ENCODE measurements around the gene ARHGAP8. TPM values are rescaled to one million over a fixed set of nuclear protein-coding genes. Genes with fewer than 3 reads are reported as not detected.

Gene ARHGAP8
- total and polyA plus RNA-seq, 2 of the 13 experiments (the other 11 are each of a cell fraction or from before 2014, with no cell fraction given) = 0.07 TPM; not detected in 1

GRCh38 chr22:44735518-44736428 is 16.6 kb upstream of the ARHGAP8 start (continued):
- TF ChIP-seq AKAP8 (CRISPR knock-in tag; IDR thresholded peaks at IDR 0.05) (peak; percentile 92), ZFYVE20 (CRISPR knock-in tag; IDR thresholded peaks at IDR 0.05; ENCODE audit: borderline replicate concordance, low read depth) (no peak), RFXAP (CRISPR knock-in tag; IDR thresholded peaks at IDR 0.05; ENCODE audit: borderline replicate concordance) (no peak), TRIM22 (IDR thresholded peaks at IDR 0.05) (no peak), ZNF569 (CRISPR knock-in tag; IDR thresholded peaks at IDR 0.05; ENCODE audit: borderline replicate concordance) (no peak), ATM (IDR thresholded peaks at IDR 0.05; ENCODE audit: borderline replicate concordance) (no peak), CHD4 (IDR thresholded peaks at IDR 0.05; ENCODE audit: borderline replicate concordance, low read length) (no peak), EZH2 (conservative IDR thresholded peaks at IDR 0.05; ENCODE audit: low read depth, low read length) (no peak), POLR2AphosphoS2 (IDR thresholded peaks at IDR 0.05; ENCODE audit: low read depth, low read length) (no peak), KLF9 (CRISPR knock-in tag; IDR thresholded peaks at IDR 0.05; ENCODE audit: low read depth) (no peak), HCFC1 (IDR thresholded peaks at IDR 0.05; ENCODE audit: low read depth, low read length) (no peak), POLR2G (IDR thresholded peaks at IDR 0.05; ENCODE audit: low read depth, low read length) (peak; percentile 46; the same call in 1 of the 2 replicates), ELK4 (CRISPR knock-in tag; IDR thresholded peaks at IDR 0.05; ENCODE audit: borderline replicate concordance) (no peak), U2AF1 (optimal IDR thresholded peaks at IDR 0.05; ENCODE audit: low read depth, low read length) (no peak), ZFP36L2 (CRISPR knock-in tag; IDR thresholded peaks at IDR 0.05) (no peak), ATF3 (CRISPR knock-in tag; IDR thresholded peaks at IDR 0.05) (no peak), POLR2AphosphoS5 (IDR thresholded peaks at IDR 0.05; ENCODE audit: low read depth, low read length) (no peak), ZKSCAN8 (CRISPR knock-in tag; IDR thresholded peaks at IDR 0.05; ENCODE audit: borderline replicate concordance) (no peak), NR3C1 (CRISPR knock-in tag; IDR thresholded peaks at IDR 0.05) (no peak), SRSF1 (optimal IDR thresholded peaks at IDR 0.05; ENCODE audit: low read depth, low read length) (peak; percentile 44), HNRNPL (IDR thresholded peaks at IDR 0.05; ENCODE audit: low read depth, low read length) (no peak; the same call in 1 of the 2 replicates), CENPX (CRISPR knock-in tag; IDR thresholded peaks at IDR 0.05) (no peak)
- TF ChIP-seq, protein P1, sequence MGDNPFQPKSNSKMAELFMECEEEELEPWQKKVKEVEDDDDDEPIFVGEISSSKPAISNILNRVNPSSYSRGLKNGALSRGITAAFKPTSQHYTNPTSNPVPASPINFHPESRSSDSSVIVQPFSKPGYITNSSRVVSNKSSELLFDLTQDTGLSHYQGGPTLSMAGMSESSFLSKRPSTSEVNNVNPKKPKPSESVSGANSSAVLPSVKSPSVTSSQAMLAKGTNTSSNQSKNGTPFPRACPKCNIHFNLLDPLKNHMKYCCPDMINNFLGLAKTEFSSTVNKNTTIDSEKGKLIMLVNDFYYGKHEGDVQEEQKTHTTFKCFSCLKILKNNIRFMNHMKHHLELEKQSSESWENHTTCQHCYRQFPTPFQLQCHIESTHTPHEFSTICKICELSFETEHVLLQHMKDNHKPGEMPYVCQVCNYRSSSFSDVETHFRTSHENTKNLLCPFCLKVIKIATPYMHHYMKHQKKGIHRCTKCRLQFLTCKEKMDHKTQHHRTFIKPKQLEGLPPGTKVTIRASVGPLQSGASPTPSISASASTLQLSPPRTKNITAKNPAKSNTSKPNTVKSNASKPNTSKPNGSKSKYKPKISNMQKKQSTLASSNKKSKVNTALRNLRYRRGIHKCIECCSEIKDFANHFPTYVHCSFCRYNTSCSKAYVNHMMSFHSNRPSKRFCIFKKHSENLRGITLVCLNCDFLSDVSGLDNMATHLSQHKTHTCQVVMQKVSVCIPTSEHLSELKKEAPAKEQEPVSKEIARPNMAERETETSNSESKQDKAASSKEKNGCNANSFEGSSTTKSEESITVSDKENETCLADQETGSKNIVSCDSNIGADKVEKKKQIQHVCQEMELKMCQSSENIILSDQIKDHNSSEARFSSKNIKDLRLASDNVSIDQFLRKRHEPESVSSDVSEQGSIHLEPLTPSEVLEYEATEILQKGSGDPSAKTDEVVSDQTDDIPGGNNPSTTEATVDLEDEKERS (CRISPR knock-in tag; IDR thresholded peaks at IDR 0.05) = no peak
- TF ChIP-seq, protein P2, sequence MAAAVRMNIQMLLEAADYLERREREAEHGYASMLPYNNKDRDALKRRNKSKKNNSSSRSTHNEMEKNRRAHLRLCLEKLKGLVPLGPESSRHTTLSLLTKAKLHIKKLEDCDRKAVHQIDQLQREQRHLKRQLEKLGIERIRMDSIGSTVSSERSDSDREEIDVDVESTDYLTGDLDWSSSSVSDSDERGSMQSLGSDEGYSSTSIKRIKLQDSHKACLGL (CRISPR knock-in tag; IDR thresholded peaks at IDR 0.05) = no peak
